ENCODE data around the gene DYSF.

Gene DYSF

GRCh38 chr2:71612581-71613402, 159.4 kb downstream of the DYSF start:
- H3K9ac ChIP-seq (ENCODE audit: low read depth, low read length): no peak overlapping the region
- no peak overlapping the region for H3K4me3 ChIP-seq (ENCODE audit: low read depth, low read length)
- H3K4me1 ChIP-seq (ENCODE audit: control insufficient read depth, insufficient read depth, low read length): no peaks in the 10 kb centered on the region
- H3K9me3 ChIP-seq (ENCODE audit: control insufficient read depth, insufficient read depth, low read length): no peaks in the 10 kb centered on the region
- H3K36me3 ChIP-seq (ENCODE audit: control insufficient read depth, insufficient read depth, low read length): no peaks in the 10 kb centered on the region
- no peaks in the 10 kb centered on the region for H3K27me3 ChIP-seq (ENCODE audit: control insufficient read depth, insufficient read depth, low read length)

GRCh38 chr2:71613403-71613952, 160.1 kb downstream of the DYSF start:
- Histone ChIP-seq H3K9ac (ENCODE audit: low read depth, low read length) (no peak overlapping the region), H3K4me1 (ENCODE audit: control insufficient read depth, insufficient read depth, low read length) (no peaks in the 10 kb centered on the region), H3K36me3 (ENCODE audit: control insufficient read depth, insufficient read depth, low read length) (no peaks in the 10 kb centered on the region), H3K4me3 (ENCODE audit: low read depth, low read length) (no peak overlapping the region), H3K9me3 (ENCODE audit: control insufficient read depth, insufficient read depth, low read length) (no peaks in the 10 kb centered on the region), H3K27me3 (ENCODE audit: control insufficient read depth, insufficient read depth, low read length) (no peaks in the 10 kb centered on the region)

DNA sequence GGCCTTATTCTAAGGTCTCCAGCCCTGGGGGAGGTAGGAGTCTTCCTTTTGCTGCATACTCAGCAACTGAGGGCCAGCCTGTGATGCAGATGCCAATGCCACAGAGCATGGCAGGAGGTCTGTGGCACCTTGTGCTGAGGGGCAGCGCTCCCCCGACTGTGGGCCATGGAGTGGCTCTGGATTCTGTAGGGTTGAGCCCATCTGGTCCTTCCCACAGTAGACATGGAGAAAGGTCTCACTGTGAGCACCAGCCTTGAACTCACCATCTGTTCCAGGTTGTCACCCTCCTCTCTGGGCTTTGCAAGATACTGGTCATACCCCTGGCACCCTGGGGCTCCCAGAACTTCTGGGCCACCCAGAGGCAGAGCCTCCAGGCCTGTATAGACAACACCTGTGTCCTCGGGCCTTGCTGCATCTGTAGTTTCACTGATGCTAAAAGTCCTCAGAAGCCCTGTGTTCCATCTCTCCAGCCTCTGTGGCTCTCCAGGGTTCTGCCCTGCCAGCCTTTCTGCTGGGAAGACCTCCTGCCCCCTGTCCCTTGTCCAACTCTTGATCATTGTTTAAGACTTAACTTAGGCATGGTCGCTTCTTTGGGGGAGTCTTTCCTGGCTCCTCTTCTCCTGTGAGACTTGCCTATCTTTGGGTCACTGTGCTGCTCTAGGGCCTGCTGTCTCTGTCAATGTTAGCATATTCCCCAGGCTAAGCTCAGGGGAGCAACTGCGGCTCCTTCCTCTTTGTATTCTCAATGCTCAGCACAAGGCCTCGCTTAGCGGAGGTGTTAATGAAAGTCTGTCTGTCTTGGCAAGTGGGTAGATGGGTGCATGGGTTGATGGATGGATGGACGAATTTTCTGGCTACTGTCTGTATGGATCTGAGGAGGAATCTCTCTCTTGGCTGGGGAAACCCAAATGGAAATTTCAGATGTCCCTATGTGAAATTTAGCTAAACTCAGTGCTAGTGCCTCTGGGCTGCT, 160.9 kb downstream of the DYSF start:
- Histone ChIP-seq H3K9me3 (ENCODE audit: control insufficient read depth, insufficient read depth, low read length) (no peaks in the 10 kb centered on the region), H3K9ac (ENCODE audit: low read depth, low read length) (no peak overlapping the region), H3K4me1 (ENCODE audit: control insufficient read depth, insufficient read depth, low read length) (no peaks in the 10 kb centered on the region), H3K4me3 (ENCODE audit: low read depth, low read length) (no peak overlapping the region), H3K36me3 (ENCODE audit: control insufficient read depth, insufficient read depth, low read length) (no peaks in the 10 kb centered on the region), H3K27me3 (ENCODE audit: control insufficient read depth, insufficient read depth, low read length) (no peaks in the 10 kb centered on the region)

DNA sequence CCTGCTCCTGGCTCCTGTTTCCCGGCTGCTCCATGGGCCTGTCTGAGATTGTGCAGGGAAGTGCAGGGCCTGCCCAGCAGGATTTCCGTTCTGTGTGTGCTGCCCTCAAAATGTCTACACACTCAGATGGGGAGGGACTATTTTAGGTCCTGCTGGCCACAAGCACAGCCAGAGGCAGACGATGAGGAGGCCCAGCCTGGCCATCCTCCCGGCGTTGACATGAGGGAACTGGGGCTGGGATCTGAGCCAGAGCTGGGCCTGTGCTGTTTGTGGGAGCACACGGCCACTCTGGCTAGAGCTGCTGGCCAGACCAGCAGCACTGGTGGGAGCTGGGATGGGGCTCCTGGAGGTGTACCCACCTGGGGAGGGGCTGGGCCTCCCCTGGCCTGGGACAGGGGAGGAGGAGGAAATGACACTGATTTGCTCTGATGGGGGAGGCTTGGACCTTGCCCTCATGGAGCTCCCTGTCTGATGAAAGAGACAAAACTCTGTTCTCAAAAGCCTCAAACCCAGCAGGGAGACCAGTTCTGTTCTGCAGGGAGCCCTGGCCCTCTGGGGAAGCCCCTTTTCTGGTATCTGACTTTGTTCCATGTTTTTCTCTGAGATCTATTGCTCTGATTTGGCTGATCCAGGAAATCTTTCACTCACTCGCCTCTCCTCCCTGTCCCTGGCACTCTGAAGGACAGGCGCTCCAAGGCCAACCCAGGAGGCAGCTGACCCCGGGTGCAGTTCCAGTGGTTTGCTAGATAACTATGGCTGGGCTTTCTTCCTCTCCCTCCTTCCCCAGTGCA, 161.8 kb downstream of the DYSF start:
- Histone ChIP-seq H3K36me3 (ENCODE audit: control insufficient read depth, insufficient read depth, low read length) (no peaks in the 10 kb centered on the region), H3K9me3 (ENCODE audit: control insufficient read depth, insufficient read depth, low read length) (no peaks in the 10 kb centered on the region), H3K4me3 (ENCODE audit: low read depth, low read length) (no peak overlapping the region), H3K27me3 (ENCODE audit: control insufficient read depth, insufficient read depth, low read length) (no peaks in the 10 kb centered on the region), H3K4me1 (ENCODE audit: control insufficient read depth, insufficient read depth, low read length) (no peaks in the 10 kb centered on the region), H3K9ac (ENCODE audit: low read depth, low read length) (no peak overlapping the region)

GRCh38 chr2:71615767-71616730, 162.7 kb downstream of the DYSF start:
- H3K4me1 ChIP-seq (ENCODE audit: control insufficient read depth, insufficient read depth, low read length): no peaks in the 10 kb centered on the region
- H3K4me3 ChIP-seq (ENCODE audit: low read depth, low read length): no peak overlapping the region
- H3K9me3 ChIP-seq (ENCODE audit: control insufficient read depth, insufficient read depth, low read length): no peaks in the 10 kb centered on the region
- H3K36me3 ChIP-seq (ENCODE audit: control insufficient read depth, insufficient read depth, low read length): no peaks in the 10 kb centered on the region
- H3K9ac ChIP-seq (ENCODE audit: low read depth, low read length): no peak overlapping the region
- no peaks in the 10 kb centered on the region for H3K27me3 ChIP-seq (ENCODE audit: control insufficient read depth, insufficient read depth, low read length)

DNA sequence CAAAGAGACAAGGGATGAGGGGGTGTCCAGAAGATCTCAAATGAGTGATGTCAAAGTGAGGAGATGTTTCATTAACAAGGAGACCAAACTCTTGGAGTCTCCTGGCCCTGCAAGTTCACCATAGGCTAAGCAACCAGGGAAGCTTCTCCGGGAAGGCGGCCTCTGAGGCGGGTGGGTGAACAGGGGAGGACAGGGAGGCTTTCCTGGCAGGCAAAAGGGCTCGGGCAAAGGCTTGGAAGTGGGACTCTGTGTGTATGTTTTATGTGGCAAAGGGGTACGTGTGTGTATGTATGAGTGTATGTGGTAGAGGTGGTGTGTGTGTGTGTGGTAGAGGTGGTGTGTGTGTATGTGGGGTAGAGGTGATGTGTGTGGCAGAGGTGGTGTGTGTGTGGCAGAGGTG, 163.9 kb downstream of the DYSF start:
- Histone ChIP-seq H3K9ac (ENCODE audit: low read depth, low read length) (no peak overlapping the region), H3K4me3 (ENCODE audit: low read depth, low read length) (no peak overlapping the region), H3K36me3 (ENCODE audit: control insufficient read depth, insufficient read depth, low read length) (no peaks in the 10 kb centered on the region), H3K4me1 (ENCODE audit: control insufficient read depth, insufficient read depth, low read length) (no peaks in the 10 kb centered on the region), H3K27me3 (ENCODE audit: control insufficient read depth, insufficient read depth, low read length) (no peaks in the 10 kb centered on the region), H3K9me3 (ENCODE audit: control insufficient read depth, insufficient read depth, low read length) (no peaks in the 10 kb centered on the region)

- Histone ChIP-seq H3K36me3 (ENCODE audit: control insufficient read depth, insufficient read depth, low read length) (no peaks in the 10 kb centered on the region), H3K27me3 (ENCODE audit: control insufficient read depth, insufficient read depth, low read length) (no peaks in the 10 kb centered on the region), H3K4me1 (ENCODE audit: control insufficient read depth, insufficient read depth, low read length) (no peaks in the 10 kb centered on the region), H3K9me3 (ENCODE audit: control insufficient read depth, insufficient read depth, low read length) (no peaks in the 10 kb centered on the region), H3K9ac (ENCODE audit: low read depth, low read length) (no peak overlapping the region), H3K4me3 (ENCODE audit: low read depth, low read length) (no peak overlapping the region)
Observed at GRCh38 chr2:71618327-71619113, 165.2 kb downstream of the DYSF start.

GRCh38 chr2:71619230-71619741, 165.9 kb downstream of the DYSF start:
- Histone ChIP-seq H3K4me3 (ENCODE audit: low read depth, low read length) (no peak overlapping the region), H3K9ac (ENCODE audit: low read depth, low read length) (no peak overlapping the region), H3K4me1 (ENCODE audit: control insufficient read depth, insufficient read depth, low read length) (no peaks in the 10 kb centered on the region), H3K36me3 (ENCODE audit: control insufficient read depth, insufficient read depth, low read length) (no peaks in the 10 kb centered on the region), H3K9me3 (ENCODE audit: control insufficient read depth, insufficient read depth, low read length) (no peaks in the 10 kb centered on the region), H3K27me3 (ENCODE audit: control insufficient read depth, insufficient read depth, low read length) (no peaks in the 10 kb centered on the region)

GRCh38 chr2:71620116-71620515, 166.8 kb downstream of the DYSF start:
- no peaks in the 10 kb centered on the region for H3K9me3 ChIP-seq (ENCODE audit: control insufficient read depth, insufficient read depth, low read length)
- no peaks in the 10 kb centered on the region for H3K4me1 ChIP-seq (ENCODE audit: control insufficient read depth, insufficient read depth, low read length)
- H3K36me3 ChIP-seq (ENCODE audit: control insufficient read depth, insufficient read depth, low read length): no peaks in the 10 kb centered on the region
- H3K4me3 ChIP-seq (ENCODE audit: low read depth, low read length): no peak overlapping the region
- no peak overlapping the region for H3K9ac ChIP-seq (ENCODE audit: low read depth, low read length)
- H3K27me3 ChIP-seq (ENCODE audit: control insufficient read depth, insufficient read depth, low read length): no peaks in the 10 kb centered on the region

GRCh38 chr2:71620851-71621251, 167.5 kb downstream of the DYSF start:
- Histone ChIP-seq H3K4me1 (ENCODE audit: control insufficient read depth, insufficient read depth, low read length) (no peaks in the 10 kb centered on the region), H3K36me3 (ENCODE audit: control insufficient read depth, insufficient read depth, low read length) (no peaks in the 10 kb centered on the region), H3K9me3 (ENCODE audit: control insufficient read depth, insufficient read depth, low read length) (no peaks in the 10 kb centered on the region), H3K4me3 (ENCODE audit: low read depth, low read length) (no peak overlapping the region), H3K9ac (ENCODE audit: low read depth, low read length) (no peak overlapping the region), H3K27me3 (ENCODE audit: control insufficient read depth, insufficient read depth, low read length) (no peaks in the 10 kb centered on the region)
